ENCODE results near the gene FGD3.
"Not testable (repeated sequence)": the region's sequence is repeated elsewhere in the genome, so short reads cannot be mapped to it uniquely, and the experiment has no call there.

The FGD3 gene

DNA sequence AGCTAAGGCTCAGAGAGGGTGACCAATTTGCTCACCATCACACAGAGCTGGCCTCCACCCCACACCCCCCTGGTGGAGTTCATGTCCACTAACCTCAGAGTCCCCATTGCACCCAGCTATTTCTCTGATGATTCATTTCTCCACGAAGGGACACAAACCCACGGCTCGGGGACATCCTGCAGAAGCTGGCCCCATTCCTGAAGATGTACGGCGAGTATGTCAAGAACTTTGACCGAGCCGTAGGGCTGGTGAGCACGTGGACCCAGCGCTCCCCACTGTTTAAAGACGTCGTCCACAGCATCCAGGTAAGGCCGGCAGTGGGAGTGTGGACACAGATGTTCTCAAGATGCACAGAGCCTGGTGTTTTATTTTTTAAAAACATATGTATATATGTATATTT, 58.6 kb downstream of the FGD3 start:
- no peak for DNase-seq (ENCODE audit: low read depth, low spot score)

DNA sequence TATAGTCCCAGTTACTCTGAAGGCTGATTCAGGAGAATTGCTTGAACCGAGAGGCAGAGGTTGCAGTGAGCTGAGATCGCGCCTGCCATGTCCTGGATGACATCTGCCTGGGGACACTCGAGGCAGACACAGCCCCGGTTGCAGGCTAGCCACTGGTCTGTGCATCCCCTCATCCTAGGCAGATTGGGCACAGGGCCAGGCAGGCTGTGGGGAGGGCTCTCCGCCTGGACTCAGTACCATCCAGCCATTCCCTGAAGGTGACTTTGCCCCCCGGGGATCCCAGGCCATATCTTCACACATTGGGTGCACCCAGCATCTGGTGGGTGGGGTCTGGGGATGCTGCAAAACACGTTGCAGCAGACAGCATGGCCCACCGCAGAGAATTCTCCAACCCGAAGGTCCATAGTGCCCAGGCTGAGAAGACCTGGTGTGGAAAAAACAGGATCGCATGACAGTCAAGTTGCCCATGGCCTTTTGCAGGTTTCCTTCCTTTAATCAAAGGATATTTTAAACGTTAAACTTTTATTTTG, 60.3 kb downstream of the FGD3 start:
- DNase-seq (ENCODE audit: low read depth, low spot score), result no peak

DNA sequence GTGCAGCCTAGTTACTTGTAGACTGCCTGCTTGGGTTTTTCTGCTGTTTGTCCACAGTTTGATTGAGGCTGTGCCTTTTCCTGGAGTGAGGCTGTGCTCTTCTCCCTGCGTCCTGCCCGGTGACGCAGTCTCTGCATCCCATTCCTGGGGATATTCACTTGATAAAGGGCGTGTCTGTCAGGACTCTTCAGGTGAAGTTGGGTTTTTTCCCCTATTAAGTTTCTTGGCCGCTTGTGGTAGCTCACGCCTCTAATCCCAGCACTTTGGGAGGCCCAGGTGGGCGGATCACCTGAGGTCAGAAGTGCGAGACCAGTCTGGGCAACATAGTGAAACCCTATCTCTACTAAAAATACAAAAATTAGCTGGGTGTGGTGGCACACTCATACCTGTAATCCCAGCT, 61.1 kb downstream of the FGD3 start:
- DNase-seq (ENCODE audit: low read depth, low spot score), result no peak

GRCh38 chr9:93009337-93010015, 62.2 kb downstream of the FGD3 start:
- DNase-seq (ENCODE audit: low read depth, low spot score), result no peak

DNA sequence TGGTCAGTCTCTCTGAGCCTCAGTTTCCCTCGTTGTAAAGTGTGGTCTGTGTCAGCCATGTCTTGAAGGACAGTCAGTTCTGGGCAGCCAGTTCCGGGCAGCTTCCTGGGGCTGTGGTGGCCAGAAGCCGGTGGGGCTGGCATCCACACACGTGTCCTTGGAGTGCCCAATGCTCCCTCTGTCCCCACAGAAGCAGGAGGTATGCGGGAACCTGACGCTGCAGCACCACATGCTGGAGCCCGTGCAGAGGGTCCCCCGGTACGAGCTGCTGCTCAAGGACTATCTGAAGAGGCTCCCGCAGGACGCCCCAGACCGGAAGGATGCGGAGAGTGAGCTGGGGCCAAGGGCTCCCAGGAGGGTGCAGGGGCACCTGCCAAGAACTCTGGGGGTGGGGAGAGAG, 62.7 kb downstream of the FGD3 start:
- no peak for DNase-seq (ENCODE audit: low read depth, low spot score)

DNA sequence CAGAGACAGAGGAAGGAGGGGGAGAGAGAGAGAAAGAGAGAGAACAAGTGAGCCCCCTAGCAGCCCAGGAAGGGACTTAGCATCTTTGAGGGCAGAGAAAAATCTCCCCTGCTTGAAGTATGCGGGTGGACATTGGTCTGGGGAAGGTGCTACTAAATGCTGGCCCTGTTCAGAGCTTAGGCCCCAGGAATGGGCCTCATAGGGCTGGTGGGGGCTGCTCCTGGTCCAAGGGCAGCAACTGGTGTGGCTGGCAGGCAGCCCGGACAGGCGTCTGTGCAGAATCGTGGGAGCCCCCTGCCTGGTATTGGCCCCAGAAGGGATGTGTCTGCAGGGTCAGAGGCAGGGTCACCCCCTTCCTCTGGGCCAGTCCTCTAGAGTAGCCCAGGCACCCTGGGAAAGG, 63.4 kb downstream of the FGD3 start:
- no peak for DNase-seq (ENCODE audit: low read depth, low spot score)

DNA sequence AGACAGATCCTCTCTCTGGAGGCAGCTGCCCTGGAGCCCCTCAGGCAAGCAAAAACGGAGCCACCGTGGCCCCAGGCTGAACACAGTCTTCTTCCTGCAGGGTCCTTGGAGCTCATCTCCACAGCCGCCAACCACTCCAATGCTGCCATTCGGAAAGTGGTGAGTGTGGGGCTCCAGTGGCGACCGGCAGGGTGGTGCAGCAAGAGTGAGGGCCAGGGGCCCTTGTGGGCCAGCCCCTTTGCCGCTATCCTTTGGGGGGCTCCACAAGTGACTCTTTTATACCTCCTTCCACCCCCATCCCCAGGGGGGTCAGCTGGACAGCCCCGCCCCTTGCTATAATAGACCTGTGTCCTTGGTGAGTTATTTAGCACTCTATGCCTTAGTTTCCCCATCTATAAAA, 63.8 kb downstream of the FGD3 start:
- no peak for DNase-seq (ENCODE audit: low read depth, low spot score)

DNA sequence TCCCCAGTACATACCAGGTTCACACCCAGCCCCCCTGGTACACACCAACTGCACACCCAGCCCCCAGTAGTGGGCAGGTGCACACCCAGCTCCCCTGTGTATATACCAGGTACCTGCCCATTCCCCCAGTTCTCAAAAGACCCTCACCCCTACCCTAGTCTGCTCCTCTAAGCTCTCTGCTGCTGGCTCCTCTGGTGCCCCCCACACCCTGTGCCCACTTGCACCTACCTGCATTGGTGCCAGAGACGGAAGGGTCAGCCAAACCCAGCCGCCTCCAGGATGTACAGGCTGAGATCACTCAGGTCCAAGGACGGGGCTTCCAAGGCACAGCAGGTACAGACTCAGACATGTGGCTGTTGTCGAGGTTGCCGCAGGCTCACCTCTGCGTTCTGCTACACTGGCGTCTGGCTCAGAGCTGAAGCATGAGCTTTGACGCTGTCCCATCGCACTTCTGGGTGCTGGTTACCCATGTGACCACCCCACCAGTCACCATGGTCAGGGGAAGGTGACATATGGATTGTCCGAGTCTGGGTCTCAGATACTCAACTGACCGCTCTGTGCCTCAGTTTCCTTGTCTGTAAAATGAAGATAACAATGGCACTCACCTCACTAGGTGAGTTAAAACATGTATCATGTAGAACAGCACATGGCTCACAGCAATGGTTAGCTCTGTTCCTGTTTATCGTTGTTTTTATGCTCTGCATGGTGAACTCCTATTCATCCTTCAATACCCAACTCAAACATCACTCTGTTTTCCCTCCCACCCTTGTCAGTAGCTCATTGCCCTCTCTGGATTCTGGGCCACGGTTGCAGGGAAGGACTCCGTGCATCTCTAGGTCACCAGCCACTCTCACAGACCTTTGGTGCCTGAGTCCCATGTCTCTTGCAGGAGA, 65.9 kb downstream of the FGD3 start:
- DNase-seq (ENCODE audit: low read depth, low spot score), result no peak

DNA sequence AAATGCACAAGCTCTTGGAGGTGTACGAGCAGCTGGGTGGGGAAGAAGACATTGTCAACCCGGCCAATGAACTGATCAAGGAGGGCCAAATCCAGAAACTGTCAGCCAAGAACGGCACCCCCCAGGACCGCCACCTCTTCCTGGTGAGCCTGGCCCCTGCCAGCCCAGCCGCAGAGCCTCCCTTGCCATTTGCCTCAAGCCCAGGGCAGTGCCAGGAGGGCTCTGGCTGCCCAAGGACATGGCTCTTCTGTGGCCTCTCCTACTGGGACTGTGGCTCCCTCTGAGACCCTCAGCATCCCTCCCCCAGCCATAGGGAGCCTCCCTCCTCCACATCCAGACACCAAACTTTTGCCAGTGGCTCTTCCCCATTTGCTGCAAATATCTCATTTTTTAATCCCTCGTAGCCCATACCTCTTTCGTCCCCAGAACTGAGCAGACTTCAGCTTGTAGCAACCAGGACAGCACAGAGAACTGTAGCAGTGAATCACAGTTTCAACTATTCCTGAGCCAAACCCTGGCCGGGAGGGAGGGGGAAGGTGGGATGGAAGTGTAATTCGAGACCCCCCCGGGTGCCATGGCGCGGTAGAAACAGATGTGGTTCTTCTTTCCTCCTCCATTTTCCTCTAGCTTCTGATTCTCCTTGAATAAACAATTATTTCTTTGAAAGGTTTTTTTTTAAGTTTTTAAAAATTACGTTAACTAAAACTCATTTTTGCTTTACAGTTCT, 66.7 kb downstream of the FGD3 start:
- no peak for DNase-seq (ENCODE audit: low read depth, low spot score)

- DNase-seq (ENCODE audit: low read depth, low spot score), result not testable (repeated sequence)
Measured at GRCh38 chr9:93015190-93015589, 67.9 kb downstream of the FGD3 start.

DNA sequence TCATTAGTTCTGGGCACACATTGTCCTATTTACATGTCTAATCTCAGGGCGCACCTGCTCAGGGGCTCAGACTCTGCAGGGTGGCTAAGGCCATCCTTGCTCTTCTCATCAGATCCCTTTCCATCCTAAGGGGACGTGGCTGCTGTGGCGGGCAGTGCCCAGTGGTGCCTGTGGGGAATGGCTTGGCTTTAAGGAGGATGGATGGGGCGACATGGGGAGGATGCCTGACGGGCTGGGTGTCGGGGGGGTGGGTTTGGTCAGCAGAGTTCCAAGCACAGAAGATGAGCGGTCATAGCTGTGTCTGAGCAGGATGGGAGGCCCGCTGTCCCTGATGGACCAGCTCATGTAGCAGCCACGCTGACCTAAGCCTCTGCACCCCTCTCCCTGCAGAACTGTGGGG, 70.3 kb downstream of the FGD3 start:
- DNase-seq (ENCODE audit: low read depth, low spot score), result no peak

DNA sequence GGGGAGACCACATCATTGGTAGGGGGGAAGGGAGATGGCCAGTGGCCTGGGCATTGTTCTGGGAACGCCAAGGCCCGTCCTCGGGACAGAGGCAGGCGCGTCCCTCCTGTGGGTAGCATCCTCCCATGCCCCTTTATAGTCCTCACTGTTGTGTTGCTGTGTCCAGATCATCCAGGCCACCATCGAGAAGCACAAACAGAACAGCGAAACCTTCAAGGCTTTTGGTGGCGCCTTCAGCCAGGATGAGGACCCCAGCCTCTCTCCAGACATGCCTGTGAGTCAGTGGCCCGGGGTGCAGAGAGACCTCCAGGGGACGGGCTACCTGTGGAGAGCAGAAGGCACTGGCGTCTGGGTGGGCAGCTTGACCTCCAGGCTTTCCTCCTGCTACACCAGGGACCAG, 72.8 kb downstream of the FGD3 start:
- no peak for DNase-seq (ENCODE audit: low read depth, low spot score)

GRCh38 chr9:93020771-93021670, 73.7 kb downstream of the FGD3 start:
- DNase-seq (ENCODE audit: low read depth, low spot score), result no peak

GRCh38 chr9:93022066-93022465, 74.7 kb downstream of the FGD3 start:
- DNase-seq (ENCODE audit: low read depth, low spot score), result no peak

DNA sequence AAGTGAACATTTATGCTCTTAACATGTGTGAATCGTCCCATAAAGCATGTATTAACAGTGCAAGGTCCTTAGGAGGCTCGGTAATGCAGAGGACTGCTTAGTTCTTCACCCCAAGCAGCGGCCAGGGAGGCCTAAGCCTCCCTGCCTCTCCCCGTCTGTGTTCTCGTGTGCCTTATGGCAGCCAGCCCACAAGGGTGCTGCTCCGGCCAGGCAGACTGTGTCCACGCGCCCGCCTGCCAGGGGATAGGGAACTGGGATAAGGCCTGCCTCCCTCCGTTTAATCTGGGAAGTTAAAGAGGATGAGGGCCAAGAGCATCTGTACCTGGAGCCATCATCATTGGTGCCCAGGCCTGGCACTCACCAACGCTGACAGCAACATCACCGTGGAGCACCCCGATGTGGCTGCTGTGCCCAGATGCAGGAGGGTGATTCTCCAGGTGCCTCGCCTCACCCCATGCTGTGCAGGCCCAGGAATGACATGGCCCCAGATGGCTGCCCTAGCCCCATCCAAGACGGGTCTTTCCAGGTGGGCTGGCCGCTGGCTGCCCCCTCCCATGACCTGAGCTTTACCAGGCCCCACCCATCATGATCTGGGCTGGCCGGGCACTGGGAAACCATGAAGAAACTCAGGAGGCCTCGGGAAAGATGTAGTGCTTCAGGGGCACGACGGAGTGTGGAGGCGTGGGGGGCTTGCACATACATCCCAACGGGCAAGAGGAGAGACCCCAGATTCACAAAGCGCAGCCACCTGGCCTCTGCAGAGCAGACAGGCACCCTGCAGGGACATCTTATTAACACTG, 75.6 kb downstream of the FGD3 start:
- DNase-seq (ENCODE audit: low read depth, low spot score), result no peak

DNA sequence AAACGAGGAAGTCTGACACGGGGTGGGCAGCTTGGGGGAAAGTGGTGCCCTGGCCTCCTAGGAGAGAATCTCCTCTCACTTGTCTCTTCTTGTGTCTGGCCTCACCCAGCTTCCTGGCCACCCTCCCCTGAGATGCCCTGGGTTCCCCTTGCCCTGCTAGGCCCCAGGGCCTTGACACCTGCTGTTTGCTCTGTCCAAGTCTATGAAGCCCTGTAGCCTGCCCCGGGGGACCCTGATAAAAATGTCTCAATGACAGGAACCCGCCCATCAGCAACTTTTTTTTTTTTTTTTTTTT, 76.1 kb downstream of the FGD3 start:
- DNase-seq (ENCODE audit: low read depth, low spot score), result no peak

GRCh38 chr9:93024646-93024910, 77.3 kb downstream of the FGD3 start:
- DNase-seq (ENCODE audit: low read depth, low spot score), result no peak

- no peak for DNase-seq (ENCODE audit: low read depth, low spot score)
Measured at GRCh38 chr9:93024986-93025630, 77.8 kb downstream of the FGD3 start.

DNA sequence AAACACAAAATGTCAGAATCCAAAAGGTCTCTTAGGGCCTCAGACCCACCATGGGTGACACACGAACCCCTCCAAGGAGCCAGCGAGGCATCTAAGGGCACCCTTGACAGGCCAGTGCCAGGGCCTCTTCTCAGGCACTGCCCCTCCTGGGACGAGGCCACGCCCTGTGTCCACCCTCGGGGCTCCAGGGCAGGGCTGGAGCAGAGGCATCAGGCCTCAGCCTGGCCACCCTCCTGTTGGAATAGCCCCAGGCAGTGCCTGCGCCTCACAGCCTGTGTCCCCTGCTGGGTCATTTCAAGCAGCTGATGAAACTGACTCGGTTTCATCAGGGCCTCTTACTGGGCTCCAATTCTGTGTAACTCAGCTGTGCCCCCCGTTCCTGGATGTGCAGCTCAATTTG, 78.4 kb downstream of the FGD3 start:
- DNase-seq (ENCODE audit: low read depth, low spot score), result no peak

DNA sequence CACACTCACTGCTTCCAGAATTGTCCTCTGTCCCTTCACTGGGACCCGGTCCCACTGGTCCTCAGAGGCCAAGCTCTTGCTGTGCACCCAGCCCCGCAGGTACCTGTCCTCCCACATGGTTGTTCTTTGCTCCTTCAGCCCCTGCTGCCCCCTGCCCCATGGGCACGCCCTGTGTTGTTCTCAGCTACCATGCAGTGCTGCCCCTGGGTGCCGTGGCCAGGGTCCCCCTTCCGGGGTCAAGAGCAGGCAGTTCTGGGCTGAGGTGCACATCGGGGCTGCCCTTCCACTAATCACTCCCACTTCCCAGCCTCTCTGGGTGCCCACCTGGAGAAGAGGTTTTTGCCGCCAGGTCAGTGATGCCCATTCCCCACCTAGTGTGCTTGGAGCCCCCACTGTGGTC, 79.3 kb downstream of the FGD3 start:
- no peak for DNase-seq (ENCODE audit: low read depth, low spot score)
